ENCODE data around the gene ETV4. TPM values are rescaled to one million over a fixed set of nuclear protein-coding genes. Genes with fewer than 3 reads are reported as not detected.

ETV4 gene
- total RNA-seq, 2 donors from 2014 or later: 1.4 to 9.0 TPM

DNA sequence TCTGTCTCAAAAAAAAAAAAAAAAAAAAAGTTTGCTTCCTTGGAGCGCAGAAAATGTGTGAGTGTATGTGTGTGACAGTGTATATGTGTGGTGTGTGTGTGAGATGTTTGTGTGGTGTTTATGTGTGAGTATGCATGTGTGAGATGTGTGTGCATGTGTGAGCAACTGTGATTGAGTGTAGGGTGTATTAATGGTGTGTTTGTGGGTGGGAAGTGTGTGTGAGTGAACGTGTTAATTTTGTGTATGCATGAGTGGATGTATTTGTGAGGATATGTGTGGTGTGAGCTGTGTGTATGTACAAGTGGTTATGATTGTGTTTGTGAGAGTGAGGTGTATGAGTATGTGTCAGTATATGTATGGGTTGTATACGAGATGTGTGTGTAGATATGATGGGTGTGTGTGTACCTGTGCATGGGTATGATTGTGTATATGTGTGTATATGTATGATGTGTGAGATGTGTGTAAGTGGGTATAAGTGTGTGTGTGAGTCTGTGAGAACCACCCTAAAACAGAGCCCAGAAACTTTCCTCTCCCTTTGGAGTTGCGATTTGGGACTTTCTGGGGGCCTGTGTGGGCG lies 22.5 kb upstream of the ETV4 start:
- Histone ChIP-seq H3K4me3 (no peak overlapping the region), H3K9me3 (no peaks in the 10 kb centered on the region), H3K27me3 (peaks cover 2% of the 10 kb centered on the region), H3K36me3 (no peaks in the 10 kb centered on the region), H3K9ac (ENCODE audit: low read depth in 2 of 2, low read length in 2 of 2) (no peak overlapping the region), H3K4me1 (no peaks in the 10 kb centered on the region), H3K27ac (no peak overlapping the region)
- no peak for DNase-seq
- intact Hi-C loops (cut with DNase I): no loop called here
- TF ChIP-seq, protein P1, sequence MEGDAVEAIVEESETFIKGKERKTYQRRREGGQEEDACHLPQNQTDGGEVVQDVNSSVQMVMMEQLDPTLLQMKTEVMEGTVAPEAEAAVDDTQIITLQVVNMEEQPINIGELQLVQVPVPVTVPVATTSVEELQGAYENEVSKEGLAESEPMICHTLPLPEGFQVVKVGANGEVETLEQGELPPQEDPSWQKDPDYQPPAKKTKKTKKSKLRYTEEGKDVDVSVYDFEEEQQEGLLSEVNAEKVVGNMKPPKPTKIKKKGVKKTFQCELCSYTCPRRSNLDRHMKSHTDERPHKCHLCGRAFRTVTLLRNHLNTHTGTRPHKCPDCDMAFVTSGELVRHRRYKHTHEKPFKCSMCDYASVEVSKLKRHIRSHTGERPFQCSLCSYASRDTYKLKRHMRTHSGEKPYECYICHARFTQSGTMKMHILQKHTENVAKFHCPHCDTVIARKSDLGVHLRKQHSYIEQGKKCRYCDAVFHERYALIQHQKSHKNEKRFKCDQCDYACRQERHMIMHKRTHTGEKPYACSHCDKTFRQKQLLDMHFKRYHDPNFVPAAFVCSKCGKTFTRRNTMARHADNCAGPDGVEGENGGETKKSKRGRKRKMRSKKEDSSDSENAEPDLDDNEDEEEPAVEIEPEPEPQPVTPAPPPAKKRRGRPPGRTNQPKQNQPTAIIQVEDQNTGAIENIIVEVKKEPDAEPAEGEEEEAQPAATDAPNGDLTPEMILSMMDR (IDR thresholded peaks at IDR 0.05): no peak

DNA sequence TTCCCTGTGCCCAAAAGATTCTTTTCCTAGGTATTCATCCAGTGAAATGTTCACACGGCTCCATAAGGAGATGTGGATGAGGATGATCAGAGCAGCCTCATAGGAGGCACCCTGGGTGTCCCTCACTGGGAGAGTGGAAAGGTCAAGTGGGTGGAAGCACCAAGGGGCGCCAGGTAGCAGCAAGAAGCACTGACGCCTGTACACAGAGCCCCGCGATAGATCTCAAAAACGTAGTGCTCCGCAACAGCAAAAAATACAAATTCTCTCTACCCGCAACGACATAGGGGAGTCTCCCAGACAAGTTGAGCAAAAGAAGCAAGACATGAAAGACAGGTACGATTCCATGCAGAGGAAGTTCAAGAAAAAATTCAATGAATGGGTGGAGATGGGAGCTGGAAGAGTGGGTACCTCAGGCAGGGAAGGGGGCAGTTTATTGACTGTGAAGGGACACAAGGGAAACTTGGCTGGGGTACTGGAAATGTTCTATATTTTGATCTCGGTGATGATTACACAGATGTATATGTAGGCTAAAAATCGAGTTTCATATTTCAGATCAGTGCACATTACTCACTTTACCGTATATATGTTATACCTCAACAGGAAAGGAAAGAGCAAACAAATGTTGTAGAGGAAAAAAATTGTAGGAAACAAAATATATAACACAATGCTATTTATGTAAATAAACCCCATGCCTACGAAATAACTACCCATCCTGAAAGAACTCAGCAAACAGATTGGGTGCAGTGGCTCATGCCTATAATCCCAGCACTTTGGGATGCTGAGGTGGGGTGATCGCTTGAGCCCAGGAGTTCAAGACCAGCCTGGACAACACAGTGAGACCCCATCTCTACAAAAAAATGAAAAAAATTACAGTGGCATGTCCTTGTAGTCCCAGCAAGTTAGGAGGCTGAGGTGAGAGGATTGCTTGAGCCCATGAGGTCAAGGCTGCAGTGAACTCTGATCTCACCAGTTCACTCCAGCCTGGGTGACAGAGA lies 17.8 kb upstream of the ETV4 start:
- no peak overlapping the region for H3K4me3 ChIP-seq

DNA sequence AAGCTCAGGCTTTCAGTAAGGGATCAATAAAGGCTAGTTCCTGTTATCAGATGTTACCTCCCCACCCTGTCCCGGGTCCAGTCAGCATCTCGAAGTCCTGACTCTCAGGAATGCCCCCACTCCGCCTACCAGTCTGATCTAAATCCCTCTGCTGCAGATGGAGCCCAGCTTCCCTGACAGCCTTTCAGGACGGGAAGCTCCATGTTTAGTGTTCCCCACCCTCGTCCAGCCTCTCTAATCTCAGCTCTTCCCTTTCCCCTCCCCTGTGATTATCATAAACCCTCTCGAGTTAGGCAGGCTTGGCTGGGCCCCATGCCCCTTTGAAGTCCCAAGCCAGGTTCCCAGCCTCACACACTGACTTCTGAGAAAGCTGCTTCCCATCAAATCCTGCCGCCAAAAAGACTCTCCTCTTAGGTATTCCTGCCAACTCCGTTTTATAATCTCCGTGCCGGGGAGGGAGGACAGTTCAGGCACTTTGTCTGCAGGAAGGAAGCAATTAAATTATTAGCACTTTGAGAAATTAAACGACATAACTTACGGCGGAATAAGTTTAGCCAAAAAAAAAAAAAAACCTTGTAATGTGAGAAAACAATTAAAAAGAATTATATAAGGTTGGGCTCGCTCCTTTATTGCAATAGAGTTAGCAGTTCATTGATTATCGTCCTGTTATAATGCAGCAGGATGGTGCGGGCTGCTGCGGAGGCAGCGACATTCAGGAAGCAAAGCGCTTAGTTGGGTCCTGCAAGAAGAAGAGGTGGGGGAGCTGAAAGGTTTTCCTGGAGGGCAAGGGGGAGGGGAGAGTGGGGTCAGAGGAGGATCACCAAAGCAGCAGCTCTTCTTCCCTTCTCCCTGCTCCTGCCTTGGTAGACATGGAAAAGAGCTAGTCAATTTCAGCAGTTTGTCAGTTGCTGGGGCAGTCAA lies 16.8 kb upstream of the ETV4 start:
- Histone ChIP-seq H3K9me3 (no peaks in the 10 kb centered on the region), H3K27ac (no peak overlapping the region), H3K4me1 (no peaks in the 10 kb centered on the region), H3K9ac (ENCODE audit: low read depth in 2 of 2, low read length in 2 of 2) (no peak overlapping the region), H3K27me3 (peaks cover 5% of the 10 kb centered on the region), H3K36me3 (no peaks in the 10 kb centered on the region), H3K4me3 (no peak overlapping the region)
- intact Hi-C loops (cut with DNase I): no loop called here
- TF ChIP-seq, protein P1 (IDR thresholded peaks at IDR 0.05): no peak
- DNase-seq: no peak

More for the DNA sequence above, 17.8 kb upstream of the ETV4 start:
- H3K27ac ChIP-seq: no peak overlapping the region
- peaks cover 5% of the 10 kb centered on the region for H3K27me3 ChIP-seq
- no peaks in the 10 kb centered on the region for H3K4me1 ChIP-seq
- no peak overlapping the region for H3K9ac ChIP-seq (ENCODE audit: low read depth in 2 of 2, low read length in 2 of 2)
- TF ChIP-seq, protein P1 (IDR thresholded peaks at IDR 0.05): no peak
- H3K36me3 ChIP-seq: no peaks in the 10 kb centered on the region
- intact Hi-C loops (cut with DNase I): no loop called here
- no peaks in the 10 kb centered on the region for H3K9me3 ChIP-seq
- no peak for DNase-seq

DNA sequence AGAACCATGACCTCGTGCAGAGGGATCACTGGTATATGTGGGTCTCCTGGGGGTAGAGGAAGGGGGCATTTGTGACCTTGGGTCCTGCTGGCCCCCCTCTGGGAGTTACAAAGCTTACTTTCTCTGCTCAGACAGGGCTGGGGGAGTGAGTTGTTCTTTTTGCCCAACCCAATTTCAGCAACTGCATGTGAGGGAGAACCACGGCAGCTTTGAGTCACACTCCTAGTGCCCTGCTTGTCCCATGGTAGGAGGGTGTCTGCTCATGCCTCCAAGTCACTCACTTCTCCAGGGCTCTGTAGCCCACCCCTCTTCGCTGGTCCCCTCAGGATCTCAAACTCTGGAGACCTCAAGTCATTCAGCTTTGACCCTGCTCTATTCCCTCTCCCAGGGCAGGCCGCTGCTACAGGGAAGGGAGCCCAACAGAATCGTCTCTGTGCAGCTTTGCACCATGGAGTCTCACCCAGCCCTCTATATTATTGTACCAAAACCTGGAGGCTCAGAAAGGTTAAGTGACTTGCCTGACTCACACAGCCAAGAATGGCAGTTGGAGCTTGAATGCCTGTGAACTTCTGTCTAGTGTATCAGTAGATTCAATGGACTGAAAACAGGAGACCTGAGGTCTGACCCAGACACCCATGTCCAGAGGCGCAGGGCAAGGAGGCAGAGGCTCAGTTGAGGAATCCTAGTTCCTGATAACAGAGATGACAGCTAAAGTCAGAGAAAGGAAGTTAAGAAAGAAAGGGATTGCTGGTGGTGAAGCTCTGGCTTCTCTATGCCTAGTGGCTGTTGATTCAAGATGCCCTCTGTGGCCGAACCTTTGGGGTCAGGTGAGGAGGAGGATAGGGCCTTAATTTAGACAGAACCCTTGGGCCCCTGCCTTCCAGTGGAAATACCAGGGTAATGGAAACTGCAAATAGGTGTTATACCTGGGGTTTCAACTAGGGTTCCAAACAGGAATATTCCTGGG lies 14.6 kb upstream of the ETV4 start:
- intact Hi-C loops (cut with DNase I): no loop called here
- Histone ChIP-seq H3K27ac (no peak overlapping the region), H3K36me3 (no peaks in the 10 kb centered on the region), H3K9ac (ENCODE audit: low read depth in 2 of 2, low read length in 2 of 2) (no peak overlapping the region), H3K4me1 (no peaks in the 10 kb centered on the region), H3K27me3 (peaks cover 5% of the 10 kb centered on the region), H3K4me3 (no peak overlapping the region), H3K9me3 (no peaks in the 10 kb centered on the region)
- no peak for DNase-seq
- TF ChIP-seq, protein P1 (IDR thresholded peaks at IDR 0.05): no peak
